HepG2 (cell line): ENCODE data around the gene PIGV. TPM values are rescaled to one million over a fixed set of nuclear protein-coding genes. Genes with fewer than 3 reads are reported as not detected.
A peak's percentile ranks its signal among the peaks of the same experiment; 100 is the strongest.

Source experiments
- ARID4A ChIP-seq: sonication (generic); formaldehyde crosslinking; IDR thresholded peaks from 2 replicates; pipeline ENCODE4 v1.5.0; 2020; ENCODE audit warnings: mild to moderate bottlenecking, missing genetic modification reagents, borderline replicate concordance
- CBX5 ChIP-seq: sonication (generic); formaldehyde crosslinking; IDR thresholded peaks from 2 replicates; pipeline ENCODE4 v1.4.0; 2020; ENCODE audit warnings: missing genetic modification reagents, borderline replicate concordance
- FOSL1 ChIP-seq: sonication (generic); formaldehyde crosslinking; IDR thresholded peaks from 2 replicates; pipeline ENCODE4 v1.9.0; 2021; ENCODE audit warnings: missing genetic modification reagents, borderline replicate concordance
- GLI4 ChIP-seq: sonication (generic); formaldehyde crosslinking; IDR thresholded peaks from 2 replicates; pipeline ENCODE4 v1.5.1; 2020; ENCODE audit warnings: missing genetic modification reagents, mild to moderate bottlenecking, moderate library complexity, borderline replicate concordance
- IRF2 ChIP-seq: IDR thresholded peaks from 2 replicates; pipeline ENCODE4 v1.6.1; 2018; ENCODE audit warnings: missing genetic modification reagents, missing compliant biosample characterization
- POGZ ChIP-seq: sonication (generic); formaldehyde crosslinking; IDR thresholded peaks from 2 replicates; pipeline ENCODE4 v1.4.0; 2020; ENCODE audit warnings: mild to moderate bottlenecking, missing genetic modification reagents
- THYN1 ChIP-seq: sonication (generic); formaldehyde crosslinking; IDR thresholded peaks from 2 replicates; pipeline ENCODE4 v1.8.1; 2023; ENCODE audit warnings: low read depth, mild to moderate bottlenecking, moderate library complexity, missing genetic modification reagents, borderline replicate concordance
- ZNF160 ChIP-seq: sonication (generic); formaldehyde crosslinking; IDR thresholded peaks from 2 replicates; pipeline ENCODE4 v1.8.0; 2022; ENCODE audit warnings: mild to moderate bottlenecking, inconsistent platforms, missing genetic modification reagents
- ZNF460 ChIP-seq: sonication (generic); formaldehyde crosslinking; IDR thresholded peaks from 2 replicates; pipeline ENCODE4 v1.5.1; 2020; ENCODE audit warnings: missing genetic modification reagents, mild to moderate bottlenecking, borderline replicate concordance
- ZNF557 ChIP-seq: sonication (generic); formaldehyde crosslinking; IDR thresholded peaks from 2 replicates; pipeline ENCODE4 v1.4.0; 2020; ENCODE audit warnings: missing genetic modification reagents
- ZNF660 ChIP-seq: sonication (generic); formaldehyde crosslinking; IDR thresholded peaks from 2 replicates; pipeline ENCODE4 v1.5.1; 2020; ENCODE audit warnings: mild to moderate bottlenecking, low read depth, missing genetic modification reagents, borderline replicate concordance
- ZNF761 ChIP-seq: sonication (generic); formaldehyde crosslinking; conservative IDR thresholded peaks from 2 replicates; pipeline ENCODE4 v1.4.0; 2020; ENCODE audit warnings: mild to moderate bottlenecking, missing genetic modification reagents
- ZNF772 ChIP-seq: sonication (generic); formaldehyde crosslinking; IDR thresholded peaks from 2 replicates; pipeline ENCODE4 v1.5.0; 2020; ENCODE audit warnings: mild to moderate bottlenecking, missing genetic modification reagents
- ZNF773 ChIP-seq: sonication (generic); formaldehyde crosslinking; IDR thresholded peaks from 2 replicates; pipeline ENCODE4 v1.4.0; 2020; ENCODE audit warnings: missing genetic modification reagents, borderline replicate concordance
- ZUFSP ChIP-seq: sonication (generic); formaldehyde crosslinking; IDR thresholded peaks from 2 replicates; pipeline ENCODE4 v1.9.0; 2021; ENCODE audit warnings: missing genetic modification reagents, mild to moderate bottlenecking, borderline replicate concordance
- polyA plus RNA-seq, 8 experiments: library from polyadenylated mRNA; depleted of rRNA in 3 of 8; stranded (reverse) in 7 of 8; unstranded in 1 of 8; fragments of >200 nt; fragmentation: Illumina TruSeq in 4 of 8; extraction: Trizol in 4 of 8; gene quantifications; 2 replicates each; pipeline versions ENCODE4 v1.2.1 to v1.2.3, GENCODE V29; 2011 to 2016; ENCODE audit warnings: low read depth in 4 of 8, missing spikeins in 1 of 8, mixed read lengths in 1 of 8; ENCODE audit not compliant: insufficient read depth in 1 of 8
- total RNA-seq, 5 experiments: library from RNA; depleted of rRNA; stranded (reverse); fragments of >200 nt; fragmentation: Illumina TruSeq; extraction: Trizol; gene quantifications; 2 replicates each; pipeline ENCODE4 v1.2.3, GENCODE V29; 2016; ENCODE audit warnings: low read depth in 1 of 5

The PIGV gene
- total and polyA plus RNA-seq, 2 of the 13 experiments (the other 11 are each of a cell fraction or from before 2014, with no cell fraction given): 13.5 to 22.7 TPM

GRCh38 chr1:26771643-26772321 lies 16.0 kb upstream of the PIGV start (continued):
- peak; percentile 47; the same call in 1 of the 2 replicates for TF ChIP-seq IRF2 (CRISPR knock-in tag)
- TF ChIP-seq ZNF660 (CRISPR knock-in tag): no peak
- no peak for TF ChIP-seq ZNF772 (CRISPR knock-in tag)
- 0 out of 2 replicates have a peak, but pooled peaks have one; percentile 53 for TF ChIP-seq CBX5 (CRISPR knock-in tag)
- no peak for TF ChIP-seq ZNF557
- no peak for TF ChIP-seq THYN1
- TF ChIP-seq POGZ (CRISPR knock-in tag): no peak
- no peak for TF ChIP-seq ZNF160 (CRISPR knock-in tag)
- no peak for TF ChIP-seq ZUFSP (CRISPR knock-in tag)
- TF ChIP-seq ZNF773 (CRISPR knock-in tag): no peak
- TF ChIP-seq ARID4A (CRISPR knock-in tag): 0 out of 2 replicates have a peak, but pooled peaks have one; percentile 13
- peak; percentile 74 for TF ChIP-seq FOSL1
- no peak for TF ChIP-seq GLI4 (CRISPR knock-in tag)
- no peak for TF ChIP-seq ZNF460
- TF ChIP-seq ZNF761: no peak
